ENCODE results near the gene CINP. TPM values are rescaled to one million over a fixed set of nuclear protein-coding genes. Genes with fewer than 3 reads are reported as not detected.
A peak's percentile ranks its signal among the peaks of the same experiment; 100 is the strongest.

CINP gene
- total and polyA plus RNA-seq, 2 of the 8 experiments (the other 6 are each of a cell fraction or from before 2014, with no cell fraction given) = 47.8 to 51.6 TPM

- TF ChIP-seq EGR1 (IDR thresholded peaks at IDR 0.05; ENCODE audit: borderline replicate concordance, low read depth, low read length) = no peak; the same call in 1 of the 2 replicates
- TF ChIP-seq JUN (IDR thresholded peaks at IDR 0.05; ENCODE audit: low read depth, low read length) = no peak
- TF ChIP-seq FOSL1 (IDR thresholded peaks at IDR 0.05; ENCODE audit: insufficient read depth, low read depth, low read length) = no peak
- TF ChIP-seq SAP30 (IDR thresholded peaks at IDR 0.05; ENCODE audit: insufficient read depth, insufficient replicate concordance, low read length) = peak; percentile 96
- TF ChIP-seq CREB1 (IDR thresholded peaks at IDR 0.05) = peak; percentile 87
- TF ChIP-seq PHF8 (conservative IDR thresholded peaks at IDR 0.05; ENCODE audit: low read depth, low read length) = peak; percentile 66
- peak; percentile 35; the same call in 1 of the 2 replicates for TF ChIP-seq SP2 (IDR thresholded peaks at IDR 0.05; ENCODE audit: low read length)
Measured at GRCh38 chr14:102362545-102363181, at the start of gene CINP, which contains the start of gene TECPR2 (continued).
